Measurements from ENCODE around the gene FER1L5.

DNA sequence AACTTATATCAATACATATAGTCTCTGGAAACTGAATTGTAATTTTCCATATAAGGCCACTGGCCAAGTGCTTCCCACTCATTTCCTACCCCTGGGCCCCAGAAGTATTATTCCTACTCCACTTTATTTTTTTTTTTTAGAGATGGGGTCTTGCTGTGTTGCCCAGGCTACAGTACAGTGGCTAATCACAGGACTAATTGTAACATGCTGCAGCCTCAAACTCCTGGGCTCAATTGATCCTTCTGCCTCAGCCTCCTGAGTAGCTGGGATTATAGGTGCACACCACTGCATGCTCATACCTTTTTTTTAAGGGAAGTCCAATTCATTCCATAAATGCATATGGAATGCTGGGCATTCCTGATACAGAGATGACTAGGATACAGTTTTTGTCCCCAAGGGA, 111.8 kb downstream of the FER1L5 start:
- TF ChIP-seq, protein P1, sequence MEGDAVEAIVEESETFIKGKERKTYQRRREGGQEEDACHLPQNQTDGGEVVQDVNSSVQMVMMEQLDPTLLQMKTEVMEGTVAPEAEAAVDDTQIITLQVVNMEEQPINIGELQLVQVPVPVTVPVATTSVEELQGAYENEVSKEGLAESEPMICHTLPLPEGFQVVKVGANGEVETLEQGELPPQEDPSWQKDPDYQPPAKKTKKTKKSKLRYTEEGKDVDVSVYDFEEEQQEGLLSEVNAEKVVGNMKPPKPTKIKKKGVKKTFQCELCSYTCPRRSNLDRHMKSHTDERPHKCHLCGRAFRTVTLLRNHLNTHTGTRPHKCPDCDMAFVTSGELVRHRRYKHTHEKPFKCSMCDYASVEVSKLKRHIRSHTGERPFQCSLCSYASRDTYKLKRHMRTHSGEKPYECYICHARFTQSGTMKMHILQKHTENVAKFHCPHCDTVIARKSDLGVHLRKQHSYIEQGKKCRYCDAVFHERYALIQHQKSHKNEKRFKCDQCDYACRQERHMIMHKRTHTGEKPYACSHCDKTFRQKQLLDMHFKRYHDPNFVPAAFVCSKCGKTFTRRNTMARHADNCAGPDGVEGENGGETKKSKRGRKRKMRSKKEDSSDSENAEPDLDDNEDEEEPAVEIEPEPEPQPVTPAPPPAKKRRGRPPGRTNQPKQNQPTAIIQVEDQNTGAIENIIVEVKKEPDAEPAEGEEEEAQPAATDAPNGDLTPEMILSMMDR (IDR thresholded peaks at IDR 0.05): no peak
- TF ChIP-seq EP300 (IDR thresholded peaks at IDR 0.05): no peak
- no peak for TF ChIP-seq POLR2A (IDR thresholded peaks at IDR 0.05)
